A549 (cell line): Measurements from ENCODE around the gene RHEB. TPM values are rescaled to one million over a fixed set of nuclear protein-coding genes. Genes with fewer than 3 reads are reported as not detected.

Source experiments
- ATAC-seq, 2 experiments: fragments of 200-7000 bp in 1 of 2; fragments of >200 bp in 1 of 2; cut with Nextera tagmentation in 1 of 2; cut with Tn5 transposase in 1 of 2; 3 replicates each; pipeline versions ENCODE4 v1.8.0 to v1.9.1; 2018 to 2020; ENCODE audit warnings: mild to moderate bottlenecking in 1 of 2, moderate library complexity in 1 of 2
- CTCF ChIA-PET: fragments of 300-600 bp; sonication (Branson Sonifier 250); formaldehyde crosslinking; extraction: SDS; loops from one replicate; lab custom pipeline; 2021; ENCODE audit warnings: antibody characterized with exemption, inconsistent platforms; lab: Yijun Ruan, JAX
- POLR2A ChIA-PET: fragments of 350-600 bp; formaldehyde crosslinking; extraction: SDS; loops from one replicate; lab custom pipeline; 2021; ENCODE audit warnings: antibody characterized with exemption, inconsistent platforms; lab: Yijun Ruan, JAX
- DNase-seq, 2 experiments: peaks; one replicate each; pipeline versions ENCODE4 v3.0.0 to v3.0.0-alpha.2; 2011 to 2016; ENCODE audit warnings: low read depth in 1 of 2, low spot score in 1 of 2
- FAIRE-seq: peaks from 2 replicates; lab custom pipeline; 2011; peaks lifted over from hg19 to GRCh38; lab: Jason Lieb, UNC
- H3K27ac ChIP-seq, 2 experiments: fragments of >200 bp; sonication (Bioruptor Twin); formaldehyde crosslinking; 3 replicates each; pipeline ENCODE4 v1.5.1; 2016 to 2017
- H3K4me1 ChIP-seq: fragments of >200 bp; sonication (Bioruptor Twin); formaldehyde crosslinking; 3 replicates; pipeline ENCODE4 v1.6.1; 2016
- H3K4me2 ChIP-seq: fragments of >200 bp; sonication (Bioruptor Twin); formaldehyde crosslinking; 3 replicates; pipeline ENCODE4 v1.6.1; 2016
- H3K4me3 ChIP-seq: fragments of >200 bp; sonication (Bioruptor Twin); formaldehyde crosslinking; 3 replicates; pipeline ENCODE4 v1.5.1; 2016
- H3K9me3 ChIP-seq: fragments of >200 bp; sonication (Bioruptor Twin); formaldehyde crosslinking; 3 replicates; pipeline ENCODE4 v1.6.1; 2016
- CBX2 ChIP-seq: fragments of 200-600 bp; sonication (generic); IDR thresholded peaks from 2 replicates; pipeline ENCODE4 v1.6.1; 2016; ENCODE audit warnings: low read depth, mild to moderate bottlenecking, borderline replicate concordance
- CEBPB ChIP-seq, 2 experiments: fragments of >200 bp in 1 of 2; sonication (Bioruptor Twin) in 1 of 2; formaldehyde crosslinking in 1 of 2; IDR thresholded peaks; 2 replicates each; pipeline ENCODE4 v1.6.1; 2012 to 2016
- CHD4 ChIP-seq: fragments of 200-600 bp; sonication (generic); IDR thresholded peaks from 2 replicates; pipeline ENCODE4 v1.6.1; 2016; ENCODE audit warnings: antibody characterized with exemption, mild to moderate bottlenecking, borderline replicate concordance
- EHF ChIP-seq: fragments of 250-450 bp; sonication (Bioruptor Pico); IDR thresholded peaks from 2 replicates; pipeline ENCODE4 v1.5.0; 2020; ENCODE audit warnings: mild to moderate bottlenecking
- ESRRA ChIP-seq: fragments of 150-350 bp; IDR thresholded peaks from 2 replicates; pipeline ENCODE4 v1.6.1; 2014; ENCODE audit warnings: mild to moderate bottlenecking, low read length, borderline replicate concordance
- FOSL2 ChIP-seq, 2 experiments: fragments of 450-650 bp in 1 of 2; fragments of >200 bp in 1 of 2; sonication (Bioruptor Twin) in 1 of 2; formaldehyde crosslinking; IDR thresholded peaks; 2 replicates each; pipeline versions ENCODE4 v1.5.0 to v1.6.1; 2016 to 2020; ENCODE audit warnings: mild to moderate bottlenecking in 1 of 2, moderate library complexity in 1 of 2
- HEYL ChIP-seq: fragments of 250-450 bp; sonication (Bioruptor Pico); IDR thresholded peaks from 2 replicates; pipeline ENCODE4 v1.8.0; 2021; ENCODE audit warnings: mild to moderate bottlenecking, moderate library complexity
- HOXA7 ChIP-seq: fragments of 250-450 bp; sonication (Bioruptor Pico); IDR thresholded peaks from 2 replicates; pipeline ENCODE4 v1.5.0; 2020; ENCODE audit warnings: mild to moderate bottlenecking, moderate library complexity
- HOXB13 ChIP-seq: fragments of 250-450 bp; sonication (Bioruptor Pico); IDR thresholded peaks from 2 replicates; pipeline ENCODE4 v1.5.0; 2020; ENCODE audit warnings: low read depth, mild to moderate bottlenecking, moderate library complexity
- JUN ChIP-seq, 2 experiments: fragments of >200 bp; sonication (Bioruptor Twin); formaldehyde crosslinking; IDR thresholded peaks; 2 replicates in 1 of 2; 3 replicates in 1 of 2; pipeline ENCODE4 v1.6.1; 2016 to 2017
- KDM1A ChIP-seq: fragments of 200-600 bp; sonication (generic); IDR thresholded peaks from 2 replicates; pipeline ENCODE4 v1.6.1; 2016; ENCODE audit warnings: low read depth, mild to moderate bottlenecking
- MYC ChIP-seq: IDR thresholded peaks from 2 replicates; pipeline ENCODE4 v1.6.1; 2012; ENCODE audit warnings: mild to moderate bottlenecking, inconsistent platforms, low read length, improper control_type of control experiment, borderline replicate concordance
- NFE2L2 ChIP-seq: fragments of 150-350 bp; conservative IDR thresholded peaks from 2 replicates; pipeline ENCODE4 v1.6.1; 2014; ENCODE audit warnings: low read length
- POLR2A ChIP-seq: IDR thresholded peaks from 2 replicates; pipeline ENCODE4 v1.6.1; 2012; ENCODE audit warnings: mild to moderate bottlenecking, low read length
- POLR2AphosphoS2 ChIP-seq: conservative IDR thresholded peaks from 2 replicates; pipeline ENCODE4 v1.6.1; 2012; ENCODE audit warnings: low read length, improper control_type of control experiment, inconsistent platforms
- RAD21 ChIP-seq, 2 experiments: fragments of >200 bp in 1 of 2; sonication (Bioruptor Twin) in 1 of 2; formaldehyde crosslinking in 1 of 2; IDR thresholded peaks in 1 of 2; conservative IDR thresholded peaks in 1 of 2; 2 replicates in 1 of 2; 3 replicates in 1 of 2; pipeline ENCODE4 v1.6.1; 2012 to 2018; ENCODE audit warnings: inconsistent platforms in 1 of 2
- RNF2 ChIP-seq: fragments of 200-600 bp; sonication (generic); IDR thresholded peaks from 2 replicates; pipeline ENCODE4 v1.6.1; 2016; ENCODE audit warnings: low read depth, mild to moderate bottlenecking, antibody characterized with exemption, moderate library complexity, borderline replicate concordance
- SREBF2 ChIP-seq: fragments of 450-650 bp; IDR thresholded peaks from 2 replicates; pipeline ENCODE4 v1.6.1; 2014; ENCODE audit warnings: mild to moderate bottlenecking, moderate library complexity
- ZFP36 ChIP-seq: fragments of 450-650 bp; IDR thresholded peaks from 2 replicates; pipeline ENCODE4 v1.6.1; 2014; ENCODE audit warnings: borderline replicate concordance; ENCODE audit not compliant: partially characterized antibody
- ZNF302 ChIP-seq: fragments of 250-450 bp; sonication (Bioruptor Pico); IDR thresholded peaks from 2 replicates; pipeline ENCODE4 v1.9.0; 2021; ENCODE audit warnings: inconsistent platforms, mild to moderate bottlenecking, moderate library complexity
- WGBS: methylation state at CpG from one replicate; pipeline ENCODE4 v1.1.6; 2017; ENCODE audit errors: missing lambda C conversion rate; 5-methylcytosine and 5-hydroxymethylcytosine counted together
- polyA plus RNA-seq, 4 experiments: library from polyadenylated mRNA; depleted of rRNA in 3 of 4; stranded (reverse); fragments of >200 nt; fragmentation: RNase III in 1 of 4; extraction: RNeasy Plus Mini Kit Qiagen cat#74134 plus additional on column Dnase treatment in 1 of 4; gene quantifications; 2 replicates in 3 of 4; 3 replicates in 1 of 4; pipeline ENCODE4 v1.2.3, GENCODE V29; 2011 to 2017
- TF ChIP-seq, protein P1 (sequence below): fragments of >200 bp; sonication (Bioruptor Twin); formaldehyde crosslinking; IDR thresholded peaks from 3 replicates; pipeline ENCODE4 v1.5.1; 2016

Gene RHEB
- polyA plus RNA-seq, 2 of the 4 experiments (the other 2 are of a cell fraction), result 110 to 198 TPM

DNA sequence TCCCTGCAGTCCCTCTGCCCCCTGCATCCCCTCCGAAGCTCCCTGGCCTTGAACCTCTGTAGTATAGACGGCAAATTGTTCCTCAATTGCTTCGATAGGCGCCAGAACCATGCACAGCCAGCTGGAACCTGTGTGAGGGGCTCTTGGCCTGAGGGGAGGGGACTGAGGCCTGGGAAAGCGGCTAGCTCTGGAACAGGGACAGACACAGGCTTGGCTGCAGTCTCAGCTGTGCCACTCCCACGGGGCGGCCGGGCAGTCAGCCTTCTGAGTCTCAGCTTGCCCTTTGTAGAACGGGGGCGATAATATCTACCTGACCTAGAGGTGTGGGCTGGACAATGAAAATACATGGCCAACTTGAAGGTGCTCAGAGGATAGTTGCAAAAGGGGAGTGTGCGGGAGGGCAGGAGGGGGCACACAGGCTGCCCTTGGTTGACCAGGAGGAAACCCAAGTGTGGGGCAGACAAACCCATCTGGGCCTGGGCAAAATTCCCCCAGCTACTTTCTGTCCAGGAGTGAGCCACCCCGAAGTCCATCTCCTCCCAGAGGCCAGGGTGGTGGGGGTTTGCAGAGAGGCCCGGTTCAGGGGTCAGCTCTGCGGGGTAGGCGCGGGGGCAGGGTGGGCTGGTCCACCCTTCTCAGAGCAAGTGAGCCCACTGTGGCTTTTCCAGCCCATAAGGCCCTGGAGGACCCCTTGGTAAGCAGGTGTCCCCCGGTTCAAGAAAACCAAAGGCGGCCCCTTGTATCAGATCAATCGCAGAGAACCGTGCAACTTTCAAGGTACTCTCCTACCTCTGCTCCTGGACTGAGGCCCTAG, 84.4 kb downstream of the RHEB start:
- TF ChIP-seq POLR2A (no peak), HOXA7 (CRISPR knock-in tag) (no peak)
- DNase-seq (no peak), FAIRE-seq (no peak), ATAC-seq (no peak)
- ChIA-PET CTCF (interaction anchor here (1.7 to 7.4 kb wide), 3 partner anchors 9 to 67 kb away, joined by 4 to 73 read pairs (median 10); no protein-coding TSS in a partner anchor), POLR2A (no interaction called here)
- Histone ChIP-seq H3K9me3 (no peaks in the 10 kb centered on the region), H3K4me2 (no peak overlapping the region), H3K4me1 (no peaks in the 10 kb centered on the region), H3K27ac (0 out of 6 replicates have a peak overlapping the region, but pooled peaks of 1 of the 2 experiments have one; percentile 24), H3K4me3 (no peak overlapping the region)
- 77% methylated on average over 14 of the region's 20 CpGs for WGBS

DNA sequence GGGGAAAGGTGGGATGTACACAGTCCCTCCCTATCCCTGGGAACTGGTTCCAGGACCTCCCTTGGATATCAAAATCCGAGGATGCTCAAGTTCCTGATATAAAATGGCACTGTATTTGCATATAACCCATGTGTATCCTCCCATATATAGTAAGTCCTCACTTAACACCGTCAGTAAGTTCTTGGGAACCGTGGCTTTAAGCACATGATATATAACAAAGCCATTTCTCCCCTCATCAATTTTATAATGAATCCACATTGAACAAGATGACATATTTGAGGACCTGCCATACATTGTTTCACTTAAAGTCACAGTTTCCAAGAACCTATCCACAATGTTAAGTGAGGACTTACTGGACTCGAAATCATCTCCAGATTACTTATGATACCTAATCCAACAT, 85.1 kb downstream of the RHEB start:
- Histone ChIP-seq H3K4me2 (no peak overlapping the region), H3K4me3 (no peak overlapping the region)
- no peak for DNase-seq
- no peak for TF ChIP-seq KDM1A
- no peak for TF ChIP-seq EHF (CRISPR knock-in tag)
- no peak for TF ChIP-seq RNF2
- no peak for TF ChIP-seq FOSL2 (IDR thresholded peaks at IDR 0.05)
- TF ChIP-seq FOSL2 (CRISPR knock-in tag; IDR thresholded peaks at IDR 0.05), result no peak
- no peak for TF ChIP-seq ZFP36
- no peak for TF ChIP-seq CHD4
- no peak for TF ChIP-seq POLR2AphosphoS2
- TF ChIP-seq SREBF2, result no peak
- no peak for TF ChIP-seq JUN (IDR thresholded peaks at IDR 0.05)
- no peak for TF ChIP-seq HOXB13 (CRISPR knock-in tag)
- no peak for TF ChIP-seq MYC
- no peak for TF ChIP-seq CEBPB (IDR thresholded peaks at IDR 0.05)
- TF ChIP-seq, protein P1, sequence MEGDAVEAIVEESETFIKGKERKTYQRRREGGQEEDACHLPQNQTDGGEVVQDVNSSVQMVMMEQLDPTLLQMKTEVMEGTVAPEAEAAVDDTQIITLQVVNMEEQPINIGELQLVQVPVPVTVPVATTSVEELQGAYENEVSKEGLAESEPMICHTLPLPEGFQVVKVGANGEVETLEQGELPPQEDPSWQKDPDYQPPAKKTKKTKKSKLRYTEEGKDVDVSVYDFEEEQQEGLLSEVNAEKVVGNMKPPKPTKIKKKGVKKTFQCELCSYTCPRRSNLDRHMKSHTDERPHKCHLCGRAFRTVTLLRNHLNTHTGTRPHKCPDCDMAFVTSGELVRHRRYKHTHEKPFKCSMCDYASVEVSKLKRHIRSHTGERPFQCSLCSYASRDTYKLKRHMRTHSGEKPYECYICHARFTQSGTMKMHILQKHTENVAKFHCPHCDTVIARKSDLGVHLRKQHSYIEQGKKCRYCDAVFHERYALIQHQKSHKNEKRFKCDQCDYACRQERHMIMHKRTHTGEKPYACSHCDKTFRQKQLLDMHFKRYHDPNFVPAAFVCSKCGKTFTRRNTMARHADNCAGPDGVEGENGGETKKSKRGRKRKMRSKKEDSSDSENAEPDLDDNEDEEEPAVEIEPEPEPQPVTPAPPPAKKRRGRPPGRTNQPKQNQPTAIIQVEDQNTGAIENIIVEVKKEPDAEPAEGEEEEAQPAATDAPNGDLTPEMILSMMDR, result no peak
- TF ChIP-seq ESRRA, result no peak
- no peak for TF ChIP-seq NFE2L2
- TF ChIP-seq RAD21 (conservative IDR thresholded peaks at IDR 0.05 in 1 of 2, IDR thresholded peaks at IDR 0.05 in 1 of 2), result no peak
- no peak for TF ChIP-seq ZNF302 (CRISPR knock-in tag)
- TF ChIP-seq, all 56 proteins: peak for 0
- peaks cover 7% of the 10 kb centered on the region for H3K4me1 ChIP-seq
- no peak for FAIRE-seq
- ChIA-PET POLR2A (no interaction called here), CTCF (interaction anchor here (1.7 to 7.4 kb wide), 3 partner anchors 10 to 67 kb away, joined by 4 to 73 read pairs (median 10); no protein-coding TSS in a partner anchor)
- ATAC-seq, result no peak
- H3K9me3 ChIP-seq, result no peaks in the 10 kb centered on the region
- no peak overlapping the region for H3K27ac ChIP-seq
- 59% methylated on average over 4 of the region's 4 CpGs for WGBS

DNA sequence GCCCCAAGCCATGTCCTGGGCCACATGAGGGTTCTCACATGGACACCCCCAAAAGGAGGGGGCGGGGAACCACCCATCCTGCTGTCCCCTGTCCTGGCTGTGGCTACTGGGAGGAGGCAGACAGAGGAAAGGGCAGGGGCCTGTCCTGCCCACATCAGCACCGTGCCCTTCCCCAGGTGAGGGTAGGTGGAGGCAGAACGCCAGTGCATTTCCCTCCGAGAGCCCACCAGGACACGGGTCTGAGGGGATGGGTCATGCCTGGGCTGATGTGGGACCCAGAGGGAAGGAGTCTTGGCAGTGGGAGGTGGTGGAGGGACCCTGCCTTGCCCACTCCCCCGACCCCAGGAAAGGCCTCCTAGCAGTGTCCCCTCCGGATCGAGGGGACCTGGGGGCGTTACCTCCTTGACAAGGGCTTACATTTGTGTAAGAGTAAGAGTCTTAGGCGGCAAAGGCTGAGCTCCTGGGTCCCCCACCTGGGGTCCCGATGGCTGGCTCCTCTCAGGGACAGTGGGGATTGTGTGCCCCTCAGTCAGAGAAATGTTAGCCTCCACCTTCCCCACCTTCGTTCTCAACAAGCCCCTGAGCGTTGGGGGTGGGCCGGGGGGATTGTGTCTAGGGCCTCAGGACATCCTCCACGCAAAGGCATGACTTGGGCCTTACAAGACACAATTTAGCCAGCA, 85.8 kb downstream of the RHEB start:
- WGBS, result 73% methylated on average over 13 of the region's 15 CpGs
- ATAC-seq, result no peak
- no peak for TF ChIP-seq ESRRA
- no peak for TF ChIP-seq CBX2
- TF ChIP-seq HEYL (CRISPR knock-in tag), result no peak
- no peaks in the 10 kb centered on the region for H3K9me3 ChIP-seq
- H3K4me1 ChIP-seq, result peaks cover 14% of the 10 kb centered on the region
- H3K4me3 ChIP-seq, result no peak overlapping the region
- CTCF ChIA-PET, result interaction anchor here (7.4 kb wide), 1 partner anchor 15 kb away, joined by 73 read pairs; no protein-coding TSS in a partner anchor
- DNase-seq, result no peak
- FAIRE-seq, result no peak
- POLR2A ChIA-PET, result no interaction called here
- H3K4me2 ChIP-seq, result no peak overlapping the region
- H3K27ac ChIP-seq, result peak overlapping the region in 1 of 2 experiments; percentile 52; a peak in 2 of 6 replicates
